HepG2 (cell line): ENCODE measurements around the gene PEX7. TPM values are rescaled to one million over a fixed set of nuclear protein-coding genes. Genes with fewer than 3 reads are reported as not detected.

ENCODE experiments used
- ATAC-seq: fragments of 200-7000 bp; cut with Tn5 transposase; 3 replicates; pipeline ENCODE4 v1.9.1; 2020; ENCODE audit warnings: mild to moderate bottlenecking, moderate library complexity
- BruUV-seq: library from RNA; stranded (reverse); fragments of 400-500 nt; replicated peaks from 2 replicates; lab custom pipeline; 2021; lab: Mats Ljungman, UMichigan
- CTCF ChIA-PET: fragments of 300-600 bp; formaldehyde crosslinking; extraction: SDS; loops from one replicate; lab custom pipeline; 2021; ENCODE audit warnings: low total read pairs, inconsistent platforms, low intra/inter-chr PET ratio; lab: Yijun Ruan, JAX
- POLR2A ChIA-PET: fragments of 350-600 bp; sonication (Branson Sonifier 250); formaldehyde crosslinking; loops from one replicate; lab custom pipeline; 2020; ENCODE audit warnings: antibody characterized with exemption, inconsistent platforms; lab: Yijun Ruan, JAX
- DNase-seq: peaks from one replicate; pipeline ENCODE4 v3.0.0-alpha.2; 2015; ENCODE audit warnings: low spot score
- FAIRE-seq: peaks from 3 replicates; lab custom pipeline; 2011; peaks lifted over from hg19 to GRCh38; lab: Jason Lieb, UNC
- H2AFZ ChIP-seq: one replicate; pipeline ENCODE4 v1.6.1; 2011; ENCODE audit warnings: low read length, inconsistent platforms
- H3K27ac ChIP-seq: fragments of 300-600 bp; 3 replicates; pipeline ENCODE4 v1.8.0; 2011; ENCODE audit warnings: mixed run types, mild to moderate bottlenecking, mixed read lengths, low read length, inconsistent platforms; ENCODE audit not compliant: insufficient read depth; ENCODE audit errors: extremely low read length
- H3K27me3 ChIP-seq, 2 experiments: fragments of 200-600 bp in 1 of 2; 2 replicates in 1 of 2; 3 replicates in 1 of 2; pipeline versions ENCODE4 v1.6.0 to v1.8.0; 2011; ENCODE audit warnings: low read length in 2 of 2, mild to moderate bottlenecking in 2 of 2, moderate library complexity in 2 of 2, inconsistent platforms in 1 of 2; ENCODE audit not compliant: insufficient read depth in 2 of 2, control insufficient read depth in 1 of 2
- H3K36me3 ChIP-seq, 2 experiments: fragments of 200-600 bp in 1 of 2; replicated peaks in 1 of 2; 2 replicates in 1 of 2; 3 replicates in 1 of 2; pipeline versions ENCODE4 v1.5.1 to v1.8.0; 2011; ENCODE audit warnings: low read length in 2 of 2, inconsistent platforms in 1 of 2; ENCODE audit not compliant: insufficient read depth in 2 of 2, control insufficient read depth in 1 of 2
- H3K4me1 ChIP-seq: 2 replicates; pipeline ENCODE4 v1.5.1; 2012; ENCODE audit warnings: low read length, inconsistent platforms; ENCODE audit not compliant: insufficient read depth
- H3K4me2 ChIP-seq: 2 replicates; pipeline ENCODE4 v1.6.0; 2011; ENCODE audit warnings: low read depth, low read length, inconsistent platforms
- H3K4me3 ChIP-seq, 3 experiments: fragments of 200-600 bp in 1 of 3; sonication (generic), shearing (Covaris generic) in 1 of 3; replicated peaks in 1 of 3; 2 replicates each; pipeline ENCODE4 v1.5.1; 2011 to 2016; ENCODE audit warnings: low read length in 3 of 3, inconsistent platforms in 2 of 3, low read depth in 2 of 3, mild to moderate bottlenecking in 2 of 3, control low read depth in 1 of 3, mixed read lengths in 1 of 3; ENCODE audit not compliant: insufficient read depth in 1 of 3
- H3K79me2 ChIP-seq: one replicate; pipeline ENCODE4 v1.6.1; 2011; ENCODE audit warnings: low read length, inconsistent platforms; ENCODE audit not compliant: insufficient read depth
- H3K9ac ChIP-seq: 2 replicates; pipeline ENCODE4 v1.6.0; 2011; ENCODE audit warnings: mild to moderate bottlenecking, low read depth, low read length, inconsistent platforms; ENCODE audit not compliant: insufficient read depth
- H3K9me3 ChIP-seq: 2 replicates; pipeline ENCODE4 v1.5.1; 2012; ENCODE audit warnings: mild to moderate bottlenecking, low read length
- H4K20me1 ChIP-seq: 2 replicates; pipeline ENCODE4 v1.6.0; 2011; ENCODE audit warnings: inconsistent platforms, mild to moderate bottlenecking, low read length, moderate library complexity; ENCODE audit not compliant: insufficient read depth
- HMGXB4 ChIP-seq, 2 experiments: sonication (generic) in 1 of 2; formaldehyde crosslinking in 1 of 2; IDR thresholded peaks; 2 replicates each; pipeline versions ENCODE4 v1.4.0 to v1.6.1; 2018 to 2020; ENCODE audit warnings: missing genetic modification reagents in 2 of 2, borderline replicate concordance in 1 of 2, low read depth in 1 of 2, mild to moderate bottlenecking in 1 of 2, missing biosample characterization in 1 of 2
- ZNF234 ChIP-seq: sonication (generic); formaldehyde crosslinking; conservative IDR thresholded peaks from 2 replicates; pipeline ENCODE4 v1.5.1; 2020; ENCODE audit warnings: mild to moderate bottlenecking, missing genetic modification reagents
- ZNF274 ChIP-seq: sonication (generic); formaldehyde crosslinking; IDR thresholded peaks from 2 replicates; pipeline ENCODE4 v1.5.1; 2020; ENCODE audit warnings: mild to moderate bottlenecking, missing genetic modification reagents
- ZNF512B ChIP-seq: sonication (generic); formaldehyde crosslinking; IDR thresholded peaks from 2 replicates; pipeline ENCODE4 v1.5.1; 2020; ENCODE audit warnings: missing genetic modification reagents, mild to moderate bottlenecking, borderline replicate concordance
- ZNF607 ChIP-seq: sonication (generic); formaldehyde crosslinking; IDR thresholded peaks from 2 replicates; pipeline ENCODE4 v1.5.1; 2020; ENCODE audit warnings: missing genetic modification reagents, mild to moderate bottlenecking, borderline replicate concordance
- ZNF672 ChIP-seq: sonication (generic); formaldehyde crosslinking; IDR thresholded peaks from 2 replicates; pipeline ENCODE4 v1.8.1; 2022; ENCODE audit warnings: missing genetic modification reagents
- WGBS: methylation state at CpG from one replicate; pipeline ENCODE4 v1.1.6; 2017; ENCODE audit warnings: low lambda C conversion rate; 5-methylcytosine and 5-hydroxymethylcytosine counted together
- in situ Hi-C: cut with HindIII; loops from 2 replicates; pipeline ENCODE4 v1.10.0; 2017; ENCODE audit warnings: low pct_unique_long_range_greater_than_20kb; ENCODE audit not compliant: extremely low pct_ligation_motif_present
- intact Hi-C: fragments of 100-400 bp; cut with micrococcal nuclease; formaldehyde crosslinking; loops from one replicate; pipeline ENCODE4 v1.10.0; 2022; ENCODE audit not compliant: unreplicated experiment
- polyA plus RNA-seq, 8 experiments: library from polyadenylated mRNA; depleted of rRNA in 3 of 8; stranded (reverse) in 7 of 8; unstranded in 1 of 8; fragments of >200 nt; fragmentation: Illumina TruSeq in 4 of 8; extraction: Trizol in 4 of 8; gene quantifications; 2 replicates each; pipeline versions ENCODE4 v1.2.1 to v1.2.3, GENCODE V29; 2011 to 2016; ENCODE audit warnings: low read depth in 4 of 8, missing spikeins in 1 of 8, mixed read lengths in 1 of 8; ENCODE audit not compliant: insufficient read depth in 1 of 8
- total RNA-seq, 5 experiments: library from RNA; depleted of rRNA; stranded (reverse); fragments of >200 nt; fragmentation: Illumina TruSeq; extraction: Trizol; gene quantifications; 2 replicates each; pipeline ENCODE4 v1.2.3, GENCODE V29; 2016; ENCODE audit warnings: low read depth in 1 of 5
- TF ChIP-seq, protein P1 (sequence below): IDR thresholded peaks from 2 replicates; pipeline ENCODE4 v1.6.1; 2016; ENCODE audit warnings: mild to moderate bottlenecking, missing biosample characterization, missing genetic modification reagents
- TF ChIP-seq, protein P2 (sequence below): sonication (generic); formaldehyde crosslinking; IDR thresholded peaks from 2 replicates; pipeline ENCODE4 v1.4.0; 2020; ENCODE audit warnings: low read depth, missing genetic modification reagents

Gene PEX7
- total and polyA plus RNA-seq, 2 of the 13 experiments (the other 11 are each of a cell fraction or from before 2014, with no cell fraction given): 0.04 to 0.53 TPM

- TF ChIP-seq ZNF234 (CRISPR knock-in tag) (no peak), ZNF607 (no peak), ZNF512B (no peak), ZNF672 (CRISPR knock-in tag) (no peak)
These were observed 11.1 kb upstream of the PEX7 start (continued) for GRCh38 chr6:136811272-136811671.

- no peak overlapping the region for H3K27ac ChIP-seq
- H3K9me3 ChIP-seq: no peaks in the 10 kb centered on the region
- H3K4me1 ChIP-seq: no peaks in the 10 kb centered on the region
- H3K9ac ChIP-seq: no peak overlapping the region
- ChIA-PET CTCF (no interaction called here), POLR2A (no interaction called here)
- no peak overlapping the region for H3K4me2 ChIP-seq
- in situ Hi-C loops (no loop called here), intact Hi-C loops (no loop called here)
- no peaks in the 10 kb centered on the region for H3K79me2 ChIP-seq
- H3K36me3 ChIP-seq: no peaks in the 10 kb centered on the region
- ATAC-seq (no peak), DNase-seq (no peak), FAIRE-seq (no peak)
- WGBS: 17% methylated on average over 2 of the region's 2 CpGs
- H3K27me3 ChIP-seq: no peaks in the 10 kb centered on the region
- BruUV-seq: no TSS peak
- H3K4me3 ChIP-seq: no peak overlapping the region
- H2AFZ ChIP-seq: no peak overlapping the region
- no peaks in the 10 kb centered on the region for H4K20me1 ChIP-seq
- TF ChIP-seq ZNF274 (CRISPR knock-in tag) (no peak), HMGXB4 (CRISPR knock-in tag; IDR thresholded peaks at IDR 0.05; ENCODE audit: borderline replicate concordance in 1 of 2, low read depth in 1 of 2) (no peak)
- TF ChIP-seq, protein P1, sequence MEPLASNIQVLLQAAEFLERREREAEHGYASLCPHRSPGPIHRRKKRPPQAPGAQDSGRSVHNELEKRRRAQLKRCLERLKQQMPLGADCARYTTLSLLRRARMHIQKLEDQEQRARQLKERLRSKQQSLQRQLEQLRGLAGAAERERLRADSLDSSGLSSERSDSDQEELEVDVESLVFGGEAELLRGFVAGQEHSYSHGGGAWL (CRISPR knock-in tag): no peak
- TF ChIP-seq, protein P2, sequence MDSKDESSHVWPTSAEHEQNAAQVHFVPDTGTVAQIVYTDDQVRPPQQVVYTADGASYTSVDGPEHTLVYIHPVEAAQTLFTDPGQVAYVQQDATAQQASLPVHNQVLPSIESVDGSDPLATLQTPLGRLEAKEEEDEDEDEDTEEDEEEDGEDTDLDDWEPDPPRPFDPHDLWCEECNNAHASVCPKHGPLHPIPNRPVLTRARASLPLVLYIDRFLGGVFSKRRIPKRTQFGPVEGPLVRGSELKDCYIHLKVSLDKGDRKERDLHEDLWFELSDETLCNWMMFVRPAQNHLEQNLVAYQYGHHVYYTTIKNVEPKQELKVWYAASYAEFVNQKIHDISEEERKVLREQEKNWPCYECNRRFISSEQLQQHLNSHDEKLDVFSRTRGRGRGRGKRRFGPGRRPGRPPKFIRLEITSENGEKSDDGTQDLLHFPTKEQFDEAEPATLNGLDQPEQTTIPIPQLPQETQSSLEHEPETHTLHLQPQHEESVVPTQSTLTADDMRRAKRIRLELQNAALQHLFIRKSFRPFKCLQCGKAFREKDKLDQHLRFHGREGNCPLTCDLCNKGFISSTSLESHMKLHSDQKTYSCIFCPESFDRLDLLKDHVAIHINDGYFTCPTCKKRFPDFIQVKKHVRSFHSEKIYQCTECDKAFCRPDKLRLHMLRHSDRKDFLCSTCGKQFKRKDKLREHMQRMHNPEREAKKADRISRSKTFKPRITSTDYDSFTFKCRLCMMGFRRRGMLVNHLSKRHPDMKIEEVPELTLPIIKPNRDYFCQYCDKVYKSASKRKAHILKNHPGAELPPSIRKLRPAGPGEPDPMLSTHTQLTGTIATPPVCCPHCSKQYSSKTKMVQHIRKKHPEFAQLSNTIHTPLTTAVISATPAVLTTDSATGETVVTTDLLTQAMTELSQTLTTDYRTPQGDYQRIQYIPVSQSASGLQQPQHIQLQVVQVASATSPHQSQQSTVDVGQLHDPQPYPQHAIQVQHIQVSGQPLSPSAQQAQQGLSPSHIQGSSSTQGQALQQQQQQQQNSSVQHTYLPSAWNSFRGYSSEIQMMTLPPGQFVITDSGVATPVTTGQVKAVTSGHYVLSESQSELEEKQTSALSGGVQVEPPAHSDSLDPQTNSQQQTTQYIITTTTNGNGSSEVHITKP (CRISPR knock-in tag): no peak
These were observed 10.2 kb upstream of the PEX7 start for GRCh38 chr6:136812174-136812573.
